ENCODE results near the gene GPR142. TPM values are rescaled to one million over a fixed set of nuclear protein-coding genes. Genes with fewer than 3 reads are reported as not detected.

The GPR142 gene
- polyA plus RNA-seq, 1 of the 3 experiments (the other 2 are of a cell fraction) = not detected

- POLR2A ChIA-PET = no interaction called here
Observed at GRCh38 chr17:74334393-74335039, 32.8 kb upstream of the GPR142 start.

DNA sequence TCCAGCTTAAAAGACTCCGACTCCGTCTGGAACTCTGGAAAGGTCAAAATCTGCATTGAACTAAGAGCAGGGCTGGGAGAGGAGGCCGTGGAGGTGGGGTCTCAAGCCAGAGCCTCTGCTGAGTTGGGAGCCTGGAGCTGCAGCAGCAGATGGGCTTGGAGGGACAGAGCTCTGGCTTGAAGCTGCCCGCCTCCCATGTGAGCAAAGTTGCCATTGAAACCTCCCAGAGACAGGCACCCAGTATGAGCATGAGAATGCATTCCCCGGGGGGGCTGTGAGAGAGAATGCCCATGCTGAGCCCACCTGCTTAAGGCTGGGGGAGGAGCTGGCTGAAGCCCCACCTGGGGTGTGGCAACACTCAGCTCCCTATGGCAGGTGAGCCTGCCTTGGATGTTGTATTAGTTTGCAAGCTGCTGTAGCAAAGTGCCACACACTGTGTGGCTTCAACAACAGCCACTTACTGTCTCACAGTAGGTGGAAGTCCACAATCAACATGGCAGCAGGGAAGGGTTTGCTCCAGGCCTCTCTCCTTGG lies 31.7 kb upstream of the GPR142 start:
- H3K9me2 ChIP-seq = no peaks in the 10 kb centered on the region
- no peak overlapping the region for H3K4me3 ChIP-seq (ENCODE audit: low read depth in 2 of 2, low read length in 1 of 2)
- no peaks in the 10 kb centered on the region for H4K20me1 ChIP-seq (ENCODE audit: insufficient read depth)
- no peak overlapping the region for H3K4me2 ChIP-seq
- H3K36me3 ChIP-seq (replicated peaks in 1 of 2; ENCODE audit: control insufficient read depth in 1 of 2, insufficient read depth in 2 of 2, low read length in 1 of 2) = no peaks in the 10 kb centered on the region
- no peak for DNase-seq
- H3K4me1 ChIP-seq (ENCODE audit: control insufficient read depth in 1 of 2, insufficient read depth in 2 of 2, low read depth in 1 of 2, low read length in 1 of 2) = no peaks in the 10 kb centered on the region
- H3K9ac ChIP-seq = no peak overlapping the region
- no peaks in the 10 kb centered on the region for H3F3A ChIP-seq (replicated peaks; ENCODE audit: insufficient read depth)
- H3K9me3 ChIP-seq = no peaks in the 10 kb centered on the region
- no peak overlapping the region for H3K27ac ChIP-seq (ENCODE audit: low read depth in 2 of 2, low read length in 1 of 2)
- H3K27me3 ChIP-seq (ENCODE audit: insufficient read depth) = no peaks in the 10 kb centered on the region
- H2AFZ ChIP-seq (ENCODE audit: low read depth) = no peak overlapping the region
- ChIA-PET POLR2A (no interaction called here), CTCF (interaction anchor here (1.0 to 4.4 kb wide), 7 partner anchors 12 to 122 kb away, joined by 3 to 19 read pairs (median 8); partner anchors contain the start of genes BTBD17 and GPR142)
- no peaks in the 10 kb centered on the region for H3K79me2 ChIP-seq (ENCODE audit: insufficient read depth)
- TF ChIP-seq POLR2AphosphoS5 (IDR thresholded peaks at IDR 0.05; ENCODE audit: low read depth, low read length) = no peak
- TF ChIP-seq FOXM1 (IDR thresholded peaks at IDR 0.05; ENCODE audit: low read depth) = no peak
- TF ChIP-seq RFX5 (IDR thresholded peaks at IDR 0.05; ENCODE audit: low read length) = no peak
- no peak for TF ChIP-seq RAD21 (IDR thresholded peaks at IDR 0.05; ENCODE audit: low read length)
- TF ChIP-seq IRF3 (IDR thresholded peaks at IDR 0.05; ENCODE audit: low read depth, low read length) = no peak
- no peak for TF ChIP-seq TAF1 (IDR thresholded peaks at IDR 0.05; ENCODE audit: borderline replicate concordance, low read depth, low read length)
- TF ChIP-seq SMC3 (IDR thresholded peaks at IDR 0.05; ENCODE audit: low read depth, low read length) = no peak
- no peak for TF ChIP-seq MXI1 (IDR thresholded peaks at IDR 0.05; ENCODE audit: low read depth, low read length)
- no peak for TF ChIP-seq ELF1 (IDR thresholded peaks at IDR 0.05)
- no peak for TF ChIP-seq EP300 (IDR thresholded peaks at IDR 0.05; ENCODE audit: borderline replicate concordance in 1 of 2, low read depth in 1 of 2, low read length in 1 of 2)
- 18% methylated on average over 5 of the region's 5 CpGs for WGBS (ENCODE audit: low lambda C conversion rate)

More at GRCh38 chr17:74334393-74335039, 32.8 kb upstream of the GPR142 start:
- Histone ChIP-seq H3K4me1 (ENCODE audit: control insufficient read depth in 1 of 2, insufficient read depth in 2 of 2, low read depth in 1 of 2, low read length in 1 of 2) (no peaks in the 10 kb centered on the region), H3K27me3 (ENCODE audit: insufficient read depth) (no peaks in the 10 kb centered on the region), H3K79me2 (ENCODE audit: insufficient read depth) (no peaks in the 10 kb centered on the region), H2AFZ (ENCODE audit: low read depth) (no peak overlapping the region), H4K20me1 (ENCODE audit: insufficient read depth) (no peaks in the 10 kb centered on the region), H3K9ac (no peak overlapping the region), H3K9me2 (no peaks in the 10 kb centered on the region), H3K36me3 (replicated peaks in 1 of 2; ENCODE audit: control insufficient read depth in 1 of 2, insufficient read depth in 2 of 2, low read length in 1 of 2) (no peaks in the 10 kb centered on the region), H3F3A (replicated peaks; ENCODE audit: insufficient read depth) (no peaks in the 10 kb centered on the region), H3K4me2 (no peak overlapping the region), H3K9me3 (no peaks in the 10 kb centered on the region), H3K4me3 (ENCODE audit: low read depth in 2 of 2, low read length in 1 of 2) (no peak overlapping the region), H3K27ac (ENCODE audit: low read depth in 2 of 2, low read length in 1 of 2) (no peak overlapping the region)
- 21% methylated on average over 2 of the region's 2 CpGs for WGBS (ENCODE audit: low lambda C conversion rate)
- TF ChIP-seq MEF2A (IDR thresholded peaks at IDR 0.05; ENCODE audit: borderline replicate concordance, low read depth) (no peak), RXRA (IDR thresholded peaks at IDR 0.05; ENCODE audit: borderline replicate concordance, low read depth) (no peak), RFX5 (IDR thresholded peaks at IDR 0.05; ENCODE audit: low read length) (no peak), RAD21 (IDR thresholded peaks at IDR 0.05; ENCODE audit: low read length) (no peak), IRF3 (IDR thresholded peaks at IDR 0.05; ENCODE audit: low read depth, low read length) (no peak), EP300 (IDR thresholded peaks at IDR 0.05; ENCODE audit: borderline replicate concordance in 1 of 2, low read depth in 1 of 2, low read length in 1 of 2) (no peak), JUND (IDR thresholded peaks at IDR 0.05) (no peak), CHD2 (IDR thresholded peaks at IDR 0.05; ENCODE audit: low read length, partially characterized antibody) (no peak)
- TF ChIP-seq, protein P1, sequence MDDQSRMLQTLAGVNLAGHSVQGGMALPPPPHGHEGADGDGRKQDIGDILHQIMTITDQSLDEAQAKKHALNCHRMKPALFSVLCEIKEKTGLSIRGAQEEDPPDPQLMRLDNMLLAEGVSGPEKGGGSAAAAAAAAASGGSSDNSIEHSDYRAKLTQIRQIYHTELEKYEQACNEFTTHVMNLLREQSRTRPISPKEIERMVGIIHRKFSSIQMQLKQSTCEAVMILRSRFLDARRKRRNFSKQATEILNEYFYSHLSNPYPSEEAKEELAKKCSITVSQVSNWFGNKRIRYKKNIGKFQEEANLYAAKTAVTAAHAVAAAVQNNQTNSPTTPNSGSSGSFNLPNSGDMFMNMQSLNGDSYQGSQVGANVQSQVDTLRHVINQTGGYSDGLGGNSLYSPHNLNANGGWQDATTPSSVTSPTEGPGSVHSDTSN (IDR thresholded peaks at IDR 0.05) = no peak
- TF ChIP-seq, protein P2, sequence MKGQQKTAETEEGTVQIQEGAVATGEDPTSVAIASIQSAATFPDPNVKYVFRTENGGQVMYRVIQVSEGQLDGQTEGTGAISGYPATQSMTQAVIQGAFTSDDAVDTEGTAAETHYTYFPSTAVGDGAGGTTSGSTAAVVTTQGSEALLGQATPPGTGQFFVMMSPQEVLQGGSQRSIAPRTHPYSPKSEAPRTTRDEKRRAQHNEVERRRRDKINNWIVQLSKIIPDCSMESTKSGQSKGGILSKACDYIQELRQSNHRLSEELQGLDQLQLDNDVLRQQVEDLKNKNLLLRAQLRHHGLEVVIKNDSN (IDR thresholded peaks at IDR 0.05; ENCODE audit: borderline replicate concordance, low read depth) = no peak
- CTCF ChIA-PET = interaction anchor here (1.0 to 3.7 kb wide), 6 partner anchors 13 to 134 kb away, joined by 3 to 10 read pairs (median 7); partner anchors contain the start of gene BTBD17
- DNase-seq = no peak

Data from SK-N-SH (cell line).